Measurements from ENCODE around the gene MAPKAPK5.
"Not testable (repeated sequence)": the region's sequence is repeated elsewhere in the genome, so short reads cannot be mapped to it uniquely, and the experiment has no call there.

Gene MAPKAPK5

GRCh38 chr12:111943929-111944328, 101.9 kb downstream of the MAPKAPK5 start:
- Histone ChIP-seq H3K23ac (ENCODE audit: low read length in 2 of 2) (no peak overlapping the region), H2BK12ac (ENCODE audit: low read length in 2 of 2) (no peak overlapping the region), H3K4me3 (ENCODE audit: insufficient read depth in 1 of 2, low read depth in 1 of 2, low read length in 2 of 2) (no peak overlapping the region), H3K27ac (ENCODE audit: low read length, poor library complexity, severe bottlenecking) (no peak overlapping the region), H3K4ac (ENCODE audit: low read depth in 1 of 2, low read length in 2 of 2) (no peak overlapping the region), H2AK5ac (ENCODE audit: low read length, severe bottlenecking) (no peak overlapping the region), H2BK15ac (ENCODE audit: low read depth, poor library complexity, severe bottlenecking) (no peak overlapping the region), H3K79me1 (replicated peaks; ENCODE audit: low read length, poor library complexity, severe bottlenecking) (no peaks in the 10 kb centered on the region), H3K27me3 (ENCODE audit: control insufficient read depth in 1 of 2, insufficient read depth in 1 of 2, low read length in 2 of 2) (no peaks in the 10 kb centered on the region), H4K91ac (ENCODE audit: low read length) (no peak overlapping the region), H3K14ac (ENCODE audit: low read length in 2 of 2) (no peak overlapping the region), H3K9me3 (ENCODE audit: control insufficient read depth, low read length) (no peaks in the 10 kb centered on the region), H3K9ac (ENCODE audit: low read length) (no peak overlapping the region), H2AFZ (ENCODE audit: low read depth, low read length) (no peak overlapping the region), H2BK5ac (ENCODE audit: low read depth, low read length, poor library complexity, severe bottlenecking) (no peak overlapping the region), H2BK120ac (ENCODE audit: low read depth, low read length) (no peak overlapping the region), H3K36me3 (ENCODE audit: control insufficient read depth in 1 of 2, insufficient read depth in 2 of 2, low read depth in 1 of 2, low read length in 2 of 2) (no peaks in the 10 kb centered on the region), H3K4me1 (ENCODE audit: control insufficient read depth, insufficient read depth, low read depth, low read length) (no peaks in the 10 kb centered on the region), H3K18ac (ENCODE audit: low read depth in 1 of 2, low read length in 2 of 2) (no peak overlapping the region), H4K8ac (ENCODE audit: low read length) (no peak overlapping the region), H3K4me2 (ENCODE audit: low read length, poor library complexity, severe bottlenecking) (no peak overlapping the region)
- DNase-seq: no peak
- WGBS: no CpG with 5 or more reads among the region's 1 CpG

- not testable (repeated sequence) for H3K36me3 ChIP-seq (ENCODE audit: control insufficient read depth in 1 of 2, insufficient read depth in 2 of 2, low read depth in 1 of 2, low read length in 2 of 2); H2AK5ac ChIP-seq (ENCODE audit: low read length, severe bottlenecking); H2BK5ac ChIP-seq (ENCODE audit: low read depth, low read length, poor library complexity, severe bottlenecking); H4K91ac ChIP-seq (ENCODE audit: low read length); H3K4ac ChIP-seq (ENCODE audit: low read depth in 1 of 2, low read length in 2 of 2); H3K14ac ChIP-seq (ENCODE audit: low read length in 2 of 2); H3K9ac ChIP-seq (ENCODE audit: low read length); H3K9me3 ChIP-seq (ENCODE audit: control insufficient read depth, low read length); H3K18ac ChIP-seq (ENCODE audit: low read depth in 1 of 2, low read length in 2 of 2); H2BK120ac ChIP-seq (ENCODE audit: low read depth, low read length); H3K27ac ChIP-seq (ENCODE audit: low read length, poor library complexity, severe bottlenecking); H3K4me2 ChIP-seq (ENCODE audit: low read length, poor library complexity, severe bottlenecking); H3K23ac ChIP-seq (ENCODE audit: low read length in 2 of 2); H3K4me1 ChIP-seq (ENCODE audit: control insufficient read depth, insufficient read depth, low read depth, low read length); H2AFZ ChIP-seq (ENCODE audit: low read depth, low read length); H3K27me3 ChIP-seq (ENCODE audit: control insufficient read depth in 1 of 2, insufficient read depth in 1 of 2, low read length in 2 of 2); DNase-seq; H2BK12ac ChIP-seq (ENCODE audit: low read length in 2 of 2); H3K79me1 ChIP-seq (replicated peaks; ENCODE audit: low read length, poor library complexity, severe bottlenecking); H3K4me3 ChIP-seq (ENCODE audit: insufficient read depth in 1 of 2, low read depth in 1 of 2, low read length in 2 of 2); H4K8ac ChIP-seq (ENCODE audit: low read length); H2BK15ac ChIP-seq (ENCODE audit: low read depth, poor library complexity, severe bottlenecking)
- 62% methylated on average over 2 of the region's 3 CpGs for WGBS
Observed at GRCh38 chr12:111950961-111951676, 109.1 kb downstream of the MAPKAPK5 start.

Small RNAs within 50 kb of the gene (small RNA-seq; reads per million reads assigned to genes)
- 2.6 reads per million for gene MIR6761 (ENCODE audit: low read depth)

Measured in mesenchymal stem cell (in vitro differentiated cells and primary cell).